ENCODE data around the gene GRSF1.
"Not testable (repeated sequence)": the region's sequence is repeated elsewhere in the genome, so short reads cannot be mapped to it uniquely, and the experiment has no call there.

GRSF1 gene

DNA sequence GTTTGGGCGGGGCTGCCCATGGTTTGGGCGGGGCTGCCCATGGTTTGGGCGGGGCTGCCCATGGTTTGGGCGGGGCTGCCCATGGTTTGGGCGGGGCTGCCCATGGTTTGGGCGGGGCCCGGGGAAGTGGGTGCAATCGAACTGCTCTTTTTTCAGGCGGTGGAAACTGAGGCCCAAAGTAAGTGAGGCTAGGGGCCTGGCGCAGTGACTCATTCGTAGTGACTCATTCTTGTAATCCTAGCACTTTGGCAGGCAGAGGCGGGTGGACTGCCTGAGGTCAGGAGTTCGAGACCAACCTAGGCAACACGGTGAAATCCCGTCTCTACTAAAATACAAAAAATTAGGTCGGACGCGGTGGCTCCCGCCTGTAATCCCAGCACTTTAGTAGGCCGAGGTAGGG lies 447 bp upstream of the GRSF1 start:
- H3K27ac ChIP-seq (ENCODE audit: extremely low read depth, low read depth, low read length); H3K4me3 ChIP-seq (ENCODE audit: low read depth, low read length); H3K36me3 ChIP-seq (ENCODE audit: control insufficient read depth in 2 of 2, insufficient read depth in 1 of 2, low read length in 2 of 2); H3K4me1 ChIP-seq (ENCODE audit: control insufficient read depth, insufficient read depth, low read length); H3K9me3 ChIP-seq (ENCODE audit: control insufficient read depth, insufficient read depth, low read depth, low read length): not testable (repeated sequence)
- TF ChIP-seq RBAK (tag by site-specific recombination; IDR thresholded peaks at IDR 0.05) (peak; percentile 25; the same call in 1 of the 2 replicates), FEZF1 (tag by site-specific recombination; IDR thresholded peaks at IDR 0.05) (peak; percentile 81), ZNF629 (tag by site-specific recombination; IDR thresholded peaks at IDR 0.05) (peak; percentile 32; the same call in 1 of the 2 replicates), ZNF184 (tag by site-specific recombination; IDR thresholded peaks at IDR 0.05) (0 out of 2 replicates have a peak, but pooled peaks have one; percentile 28), GFI1B (tag by site-specific recombination; IDR thresholded peaks at IDR 0.05) (0 out of 2 replicates have a peak, but pooled peaks have one; percentile 7), KLF8 (tag by site-specific recombination; IDR thresholded peaks at IDR 0.05) (peak; percentile 90), SP2 (tag by site-specific recombination; IDR thresholded peaks at IDR 0.05) (peak; percentile 51), SP7 (tag by site-specific recombination; IDR thresholded peaks at IDR 0.05) (peak; percentile 19; the same call in 1 of the 2 replicates), KLF16 (tag by site-specific recombination; IDR thresholded peaks at IDR 0.05) (0 out of 2 replicates have a peak, but pooled peaks have one; percentile 24), ZNF391 (tag by site-specific recombination; IDR thresholded peaks at IDR 0.05; ENCODE audit: borderline replicate concordance, low read depth) (0 out of 2 replicates have a peak, but pooled peaks have one; percentile 51), SP3 (tag by site-specific recombination; IDR thresholded peaks at IDR 0.05) (peak; percentile 74), YY2 (tag by site-specific recombination; IDR thresholded peaks at IDR 0.05) (0 out of 2 replicates have a peak, but pooled peaks have one; percentile 15), KLF10 (tag by site-specific recombination; IDR thresholded peaks at IDR 0.05) (peak; percentile 31; the same call in 1 of the 2 replicates), ZEB2 (tag by site-specific recombination; IDR thresholded peaks at IDR 0.05) (peak; percentile 41; the same call in 1 of the 2 replicates), KLF1 (tag by site-specific recombination; IDR thresholded peaks at IDR 0.05) (peak; percentile 95), ZNF24 (tag by site-specific recombination; IDR thresholded peaks at IDR 0.05) (peak; percentile 76; the same call in 1 of the 2 replicates), ZBTB21 (tag by site-specific recombination; IDR thresholded peaks at IDR 0.05) (0 out of 2 replicates have a peak, but pooled peaks have one; percentile 25), KLF9 (tag by site-specific recombination; IDR thresholded peaks at IDR 0.05; ENCODE audit: low read depth) (peak; percentile 34; the same call in 1 of the 2 replicates), ZNF335 (tag by site-specific recombination; conservative IDR thresholded peaks at IDR 0.05) (peak; percentile 49; the same call in 1 of the 2 replicates)
- TF ChIP-seq, protein P1, sequence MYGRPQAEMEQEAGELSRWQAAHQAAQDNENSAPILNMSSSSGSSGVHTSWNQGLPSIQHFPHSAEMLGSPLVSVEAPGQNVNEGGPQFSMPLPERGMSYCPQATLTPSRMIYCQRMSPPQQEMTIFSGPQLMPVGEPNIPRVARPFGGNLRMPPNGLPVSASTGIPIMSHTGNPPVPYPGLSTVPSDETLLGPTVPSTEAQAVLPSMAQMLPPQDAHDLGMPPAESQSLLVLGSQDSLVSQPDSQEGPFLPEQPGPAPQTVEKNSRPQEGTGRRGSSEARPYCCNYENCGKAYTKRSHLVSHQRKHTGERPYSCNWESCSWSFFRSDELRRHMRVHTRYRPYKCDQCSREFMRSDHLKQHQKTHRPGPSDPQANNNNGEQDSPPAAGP (tag by site-specific recombination; IDR thresholded peaks at IDR 0.05) = peak; percentile 42; the same call in 1 of the 2 replicates
- TF ChIP-seq, protein P2, sequence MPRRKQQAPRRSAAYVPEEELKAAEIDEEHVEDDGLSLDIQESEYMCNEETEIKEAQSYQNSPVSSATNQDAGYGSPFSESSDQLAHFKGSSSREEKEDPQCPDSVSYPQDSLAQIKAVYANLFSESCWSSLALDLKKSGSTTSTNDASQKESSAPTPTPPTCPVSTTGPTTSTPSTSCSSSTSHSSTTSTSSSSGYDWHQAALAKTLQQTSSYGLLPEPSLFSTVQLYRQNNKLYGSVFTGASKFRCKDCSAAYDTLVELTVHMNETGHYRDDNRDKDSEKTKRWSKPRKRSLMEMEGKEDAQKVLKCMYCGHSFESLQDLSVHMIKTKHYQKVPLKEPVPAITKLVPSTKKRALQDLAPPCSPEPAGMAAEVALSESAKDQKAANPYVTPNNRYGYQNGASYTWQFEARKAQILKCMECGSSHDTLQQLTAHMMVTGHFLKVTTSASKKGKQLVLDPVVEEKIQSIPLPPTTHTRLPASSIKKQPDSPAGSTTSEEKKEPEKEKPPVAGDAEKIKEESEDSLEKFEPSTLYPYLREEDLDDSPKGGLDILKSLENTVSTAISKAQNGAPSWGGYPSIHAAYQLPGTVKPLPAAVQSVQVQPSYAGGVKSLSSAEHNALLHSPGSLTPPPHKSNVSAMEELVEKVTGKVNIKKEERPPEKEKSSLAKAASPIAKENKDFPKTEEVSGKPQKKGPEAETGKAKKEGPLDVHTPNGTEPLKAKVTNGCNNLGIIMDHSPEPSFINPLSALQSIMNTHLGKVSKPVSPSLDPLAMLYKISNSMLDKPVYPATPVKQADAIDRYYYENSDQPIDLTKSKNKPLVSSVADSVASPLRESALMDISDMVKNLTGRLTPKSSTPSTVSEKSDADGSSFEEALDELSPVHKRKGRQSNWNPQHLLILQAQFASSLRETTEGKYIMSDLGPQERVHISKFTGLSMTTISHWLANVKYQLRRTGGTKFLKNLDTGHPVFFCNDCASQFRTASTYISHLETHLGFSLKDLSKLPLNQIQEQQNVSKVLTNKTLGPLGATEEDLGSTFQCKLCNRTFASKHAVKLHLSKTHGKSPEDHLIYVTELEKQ (tag by site-specific recombination; IDR thresholded peaks at IDR 0.05; ENCODE audit: borderline replicate concordance) = peak; percentile 54; the same call in 1 of the 2 replicates
- TF ChIP-seq, protein P3, sequence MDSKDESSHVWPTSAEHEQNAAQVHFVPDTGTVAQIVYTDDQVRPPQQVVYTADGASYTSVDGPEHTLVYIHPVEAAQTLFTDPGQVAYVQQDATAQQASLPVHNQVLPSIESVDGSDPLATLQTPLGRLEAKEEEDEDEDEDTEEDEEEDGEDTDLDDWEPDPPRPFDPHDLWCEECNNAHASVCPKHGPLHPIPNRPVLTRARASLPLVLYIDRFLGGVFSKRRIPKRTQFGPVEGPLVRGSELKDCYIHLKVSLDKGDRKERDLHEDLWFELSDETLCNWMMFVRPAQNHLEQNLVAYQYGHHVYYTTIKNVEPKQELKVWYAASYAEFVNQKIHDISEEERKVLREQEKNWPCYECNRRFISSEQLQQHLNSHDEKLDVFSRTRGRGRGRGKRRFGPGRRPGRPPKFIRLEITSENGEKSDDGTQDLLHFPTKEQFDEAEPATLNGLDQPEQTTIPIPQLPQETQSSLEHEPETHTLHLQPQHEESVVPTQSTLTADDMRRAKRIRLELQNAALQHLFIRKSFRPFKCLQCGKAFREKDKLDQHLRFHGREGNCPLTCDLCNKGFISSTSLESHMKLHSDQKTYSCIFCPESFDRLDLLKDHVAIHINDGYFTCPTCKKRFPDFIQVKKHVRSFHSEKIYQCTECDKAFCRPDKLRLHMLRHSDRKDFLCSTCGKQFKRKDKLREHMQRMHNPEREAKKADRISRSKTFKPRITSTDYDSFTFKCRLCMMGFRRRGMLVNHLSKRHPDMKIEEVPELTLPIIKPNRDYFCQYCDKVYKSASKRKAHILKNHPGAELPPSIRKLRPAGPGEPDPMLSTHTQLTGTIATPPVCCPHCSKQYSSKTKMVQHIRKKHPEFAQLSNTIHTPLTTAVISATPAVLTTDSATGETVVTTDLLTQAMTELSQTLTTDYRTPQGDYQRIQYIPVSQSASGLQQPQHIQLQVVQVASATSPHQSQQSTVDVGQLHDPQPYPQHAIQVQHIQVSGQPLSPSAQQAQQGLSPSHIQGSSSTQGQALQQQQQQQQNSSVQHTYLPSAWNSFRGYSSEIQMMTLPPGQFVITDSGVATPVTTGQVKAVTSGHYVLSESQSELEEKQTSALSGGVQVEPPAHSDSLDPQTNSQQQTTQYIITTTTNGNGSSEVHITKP (tag by site-specific recombination; IDR thresholded peaks at IDR 0.05) = 0 out of 2 replicates have a peak, but pooled peaks have one; percentile 18
- TF ChIP-seq, protein P4, sequence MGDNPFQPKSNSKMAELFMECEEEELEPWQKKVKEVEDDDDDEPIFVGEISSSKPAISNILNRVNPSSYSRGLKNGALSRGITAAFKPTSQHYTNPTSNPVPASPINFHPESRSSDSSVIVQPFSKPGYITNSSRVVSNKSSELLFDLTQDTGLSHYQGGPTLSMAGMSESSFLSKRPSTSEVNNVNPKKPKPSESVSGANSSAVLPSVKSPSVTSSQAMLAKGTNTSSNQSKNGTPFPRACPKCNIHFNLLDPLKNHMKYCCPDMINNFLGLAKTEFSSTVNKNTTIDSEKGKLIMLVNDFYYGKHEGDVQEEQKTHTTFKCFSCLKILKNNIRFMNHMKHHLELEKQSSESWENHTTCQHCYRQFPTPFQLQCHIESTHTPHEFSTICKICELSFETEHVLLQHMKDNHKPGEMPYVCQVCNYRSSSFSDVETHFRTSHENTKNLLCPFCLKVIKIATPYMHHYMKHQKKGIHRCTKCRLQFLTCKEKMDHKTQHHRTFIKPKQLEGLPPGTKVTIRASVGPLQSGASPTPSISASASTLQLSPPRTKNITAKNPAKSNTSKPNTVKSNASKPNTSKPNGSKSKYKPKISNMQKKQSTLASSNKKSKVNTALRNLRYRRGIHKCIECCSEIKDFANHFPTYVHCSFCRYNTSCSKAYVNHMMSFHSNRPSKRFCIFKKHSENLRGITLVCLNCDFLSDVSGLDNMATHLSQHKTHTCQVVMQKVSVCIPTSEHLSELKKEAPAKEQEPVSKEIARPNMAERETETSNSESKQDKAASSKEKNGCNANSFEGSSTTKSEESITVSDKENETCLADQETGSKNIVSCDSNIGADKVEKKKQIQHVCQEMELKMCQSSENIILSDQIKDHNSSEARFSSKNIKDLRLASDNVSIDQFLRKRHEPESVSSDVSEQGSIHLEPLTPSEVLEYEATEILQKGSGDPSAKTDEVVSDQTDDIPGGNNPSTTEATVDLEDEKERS (tag by site-specific recombination; IDR thresholded peaks at IDR 0.05) = 0 out of 2 replicates have a peak, but pooled peaks have one; percentile 20
- ChIA-PET CTCF (interaction anchor here (1.0 kb wide), 1 partner anchor 146 kb away, joined by 4 read pairs; no protein-coding TSS in a partner anchor), POLR2A (interaction anchor here (1.0 to 2.0 kb wide), 3 partner anchors 62 to 153 kb away, joined by 3 to 9 read pairs (median 7); partner anchors contain the start of genes DCK and MOB1B)
